ENCODE measurements around the gene STX5.
A peak's percentile ranks its signal among the peaks of the same experiment; 100 is the strongest.
"Not testable (repeated sequence)": the region's sequence is repeated elsewhere in the genome, so short reads cannot be mapped to it uniquely, and the experiment has no call there.

Gene STX5

GRCh38 chr11:62851807-62852522, 20.1 kb upstream of the STX5 start:
- H3K4me1 ChIP-seq (ENCODE audit: control insufficient read depth, insufficient read depth, low read length) = peaks cover 5% of the 10 kb centered on the region
- H3K27me3 ChIP-seq (ENCODE audit: control insufficient read depth, insufficient read depth, low read length) = no peaks in the 10 kb centered on the region
- peaks cover 34% of the 10 kb centered on the region for H3K36me3 ChIP-seq (ENCODE audit: control insufficient read depth, insufficient read depth, low read length)
- no peak overlapping the region for H3K9ac ChIP-seq (ENCODE audit: low read depth, low read length)
- H3K9me3 ChIP-seq (ENCODE audit: control insufficient read depth, insufficient read depth, low read length) = no peaks in the 10 kb centered on the region
- H3K4me3 ChIP-seq (ENCODE audit: low read depth, low read length) = peak overlapping the region; percentile 99

- Histone ChIP-seq H3K9ac (ENCODE audit: low read depth, low read length) (no peak overlapping the region), H3K27me3 (ENCODE audit: control insufficient read depth, insufficient read depth, low read length) (no peaks in the 10 kb centered on the region), H3K36me3 (ENCODE audit: control insufficient read depth, insufficient read depth, low read length) (peaks cover 34% of the 10 kb centered on the region), H3K9me3 (ENCODE audit: control insufficient read depth, insufficient read depth, low read length) (no peaks in the 10 kb centered on the region), H3K4me1 (ENCODE audit: control insufficient read depth, insufficient read depth, low read length) (peaks cover 5% of the 10 kb centered on the region), H3K4me3 (ENCODE audit: low read depth, low read length) (no peak overlapping the region)
These were observed 19.3 kb upstream of the STX5 start for GRCh38 chr11:62850911-62851806.

GRCh38 chr11:62847767-62848314, 16.0 kb upstream of the STX5 start:
- Histone ChIP-seq H3K27me3 (ENCODE audit: control insufficient read depth, insufficient read depth, low read length) (no peaks in the 10 kb centered on the region), H3K4me1 (ENCODE audit: control insufficient read depth, insufficient read depth, low read length) (peaks cover 5% of the 10 kb centered on the region), H3K36me3 (ENCODE audit: control insufficient read depth, insufficient read depth, low read length) (peaks cover 8% of the 10 kb centered on the region), H3K4me3 (ENCODE audit: low read depth, low read length) (no peak overlapping the region), H3K9ac (ENCODE audit: low read depth, low read length) (no peak overlapping the region), H3K9me3 (ENCODE audit: control insufficient read depth, insufficient read depth, low read length) (no peaks in the 10 kb centered on the region)

GRCh38 chr11:62846177-62846576, 14.3 kb upstream of the STX5 start:
- Histone ChIP-seq H3K27me3 (ENCODE audit: control insufficient read depth, insufficient read depth, low read length) (no peaks in the 10 kb centered on the region), H3K36me3 (ENCODE audit: control insufficient read depth, insufficient read depth, low read length) (no peaks in the 10 kb centered on the region), H3K9ac (ENCODE audit: low read depth, low read length) (no peak overlapping the region), H3K9me3 (ENCODE audit: control insufficient read depth, insufficient read depth, low read length) (no peaks in the 10 kb centered on the region), H3K4me3 (ENCODE audit: low read depth, low read length) (no peak overlapping the region), H3K4me1 (ENCODE audit: control insufficient read depth, insufficient read depth, low read length) (no peaks in the 10 kb centered on the region)

- no peaks in the 10 kb centered on the region for H3K36me3 ChIP-seq (ENCODE audit: control insufficient read depth, insufficient read depth, low read length)
- no peaks in the 10 kb centered on the region for H3K4me1 ChIP-seq (ENCODE audit: control insufficient read depth, insufficient read depth, low read length)
- no peak overlapping the region for H3K9ac ChIP-seq (ENCODE audit: low read depth, low read length)
- H3K27me3 ChIP-seq (ENCODE audit: control insufficient read depth, insufficient read depth, low read length) = no peaks in the 10 kb centered on the region
- no peaks in the 10 kb centered on the region for H3K9me3 ChIP-seq (ENCODE audit: control insufficient read depth, insufficient read depth, low read length)
- H3K4me3 ChIP-seq (ENCODE audit: low read depth, low read length) = no peak overlapping the region
These were observed 12.3 kb upstream of the STX5 start for GRCh38 chr11:62844154-62844553.

- H3K27me3 ChIP-seq (ENCODE audit: control insufficient read depth, insufficient read depth, low read length) = no peaks in the 10 kb centered on the region
- H3K9ac ChIP-seq (ENCODE audit: low read depth, low read length) = no peak overlapping the region
- no peaks in the 10 kb centered on the region for H3K4me1 ChIP-seq (ENCODE audit: control insufficient read depth, insufficient read depth, low read length)
- H3K4me3 ChIP-seq (ENCODE audit: low read depth, low read length) = no peak overlapping the region
- H3K9me3 ChIP-seq (ENCODE audit: control insufficient read depth, insufficient read depth, low read length) = no peaks in the 10 kb centered on the region
- H3K36me3 ChIP-seq (ENCODE audit: control insufficient read depth, insufficient read depth, low read length) = no peaks in the 10 kb centered on the region
These were observed 11.6 kb upstream of the STX5 start for GRCh38 chr11:62843466-62843865.

- Histone ChIP-seq H3K4me3 (ENCODE audit: low read depth, low read length) (peak overlapping the region; percentile 58), H3K9ac (ENCODE audit: low read depth, low read length) (peak overlapping the region; percentile 87)
- not testable (repeated sequence) for H3K9me3 ChIP-seq (ENCODE audit: control insufficient read depth, insufficient read depth, low read length); H3K36me3 ChIP-seq (ENCODE audit: control insufficient read depth, insufficient read depth, low read length); H3K27me3 ChIP-seq (ENCODE audit: control insufficient read depth, insufficient read depth, low read length); H3K4me1 ChIP-seq (ENCODE audit: control insufficient read depth, insufficient read depth, low read length)
These were observed 11.0 kb upstream of the STX5 start for GRCh38 chr11:62842891-62843290.

- no peaks in the 10 kb centered on the region for H3K4me1 ChIP-seq (ENCODE audit: control insufficient read depth, insufficient read depth, low read length)
These were observed 10.4 kb upstream of the STX5 start for GRCh38 chr11:62842171-62842741.

GRCh38 chr11:62841361-62842170, 9.7 kb upstream of the STX5 start:
- Histone ChIP-seq H3K4me3 (ENCODE audit: low read depth, low read length) (peak overlapping the region; percentile 58), H3K4me1 (ENCODE audit: control insufficient read depth, insufficient read depth, low read length) (no peaks in the 10 kb centered on the region), H3K9me3 (ENCODE audit: control insufficient read depth, insufficient read depth, low read length) (no peaks in the 10 kb centered on the region), H3K36me3 (ENCODE audit: control insufficient read depth, insufficient read depth, low read length) (peaks cover 3% of the 10 kb centered on the region), H3K9ac (ENCODE audit: low read depth, low read length) (peak overlapping the region; percentile 87), H3K27me3 (ENCODE audit: control insufficient read depth, insufficient read depth, low read length) (no peaks in the 10 kb centered on the region)

More at GRCh38 chr11:62842171-62842741, 10.4 kb upstream of the STX5 start:
- Histone ChIP-seq H3K36me3 (ENCODE audit: control insufficient read depth, insufficient read depth, low read length) (peaks cover 3% of the 10 kb centered on the region), H3K27me3 (ENCODE audit: control insufficient read depth, insufficient read depth, low read length) (no peaks in the 10 kb centered on the region), H3K4me3 (ENCODE audit: low read depth, low read length) (peak overlapping the region; percentile 58), H3K9me3 (ENCODE audit: control insufficient read depth, insufficient read depth, low read length) (no peaks in the 10 kb centered on the region), H3K9ac (ENCODE audit: low read depth, low read length) (peak overlapping the region; percentile 87)

GRCh38 chr11:62840721-62841360, 9.0 kb upstream of the STX5 start:
- peak overlapping the region; percentile 99 for H3K4me3 ChIP-seq (ENCODE audit: low read depth, low read length)
- not testable (repeated sequence) for H3K36me3 ChIP-seq (ENCODE audit: control insufficient read depth, insufficient read depth, low read length); H3K9me3 ChIP-seq (ENCODE audit: control insufficient read depth, insufficient read depth, low read length); H3K4me1 ChIP-seq (ENCODE audit: control insufficient read depth, insufficient read depth, low read length); H3K27me3 ChIP-seq (ENCODE audit: control insufficient read depth, insufficient read depth, low read length)
- H3K9ac ChIP-seq (ENCODE audit: low read depth, low read length) = peak overlapping the region; percentile 71

Measured in iPS-15b (cell line).